T-helper 1 cell treated with Interleukin-12 subunit alpha and Interleukin-12 subunit beta and Interleukin-4 antibody, amounts not matched to agents 30 ng/mL and 1 ng/mL, for 36 hours (primary cell): ENCODE results near the gene MYO1D. TPM values are rescaled to one million over a fixed set of nuclear protein-coding genes. Genes with fewer than 3 reads are reported as not detected.

Source experiments
- intact Hi-C: fragments of 100-400 bp; cut with micrococcal nuclease; formaldehyde crosslinking; loops from one replicate; pipeline ENCODE4 v1.15.1; 2024
- total RNA-seq: library from RNA; stranded (reverse); gene quantifications from 2 replicates; pipeline ENCODE4 v1.2.3, GENCODE V29; 2022

MYO1D gene
- total RNA-seq, 1 donor from 2014 or later = 5.5 TPM

DNA sequence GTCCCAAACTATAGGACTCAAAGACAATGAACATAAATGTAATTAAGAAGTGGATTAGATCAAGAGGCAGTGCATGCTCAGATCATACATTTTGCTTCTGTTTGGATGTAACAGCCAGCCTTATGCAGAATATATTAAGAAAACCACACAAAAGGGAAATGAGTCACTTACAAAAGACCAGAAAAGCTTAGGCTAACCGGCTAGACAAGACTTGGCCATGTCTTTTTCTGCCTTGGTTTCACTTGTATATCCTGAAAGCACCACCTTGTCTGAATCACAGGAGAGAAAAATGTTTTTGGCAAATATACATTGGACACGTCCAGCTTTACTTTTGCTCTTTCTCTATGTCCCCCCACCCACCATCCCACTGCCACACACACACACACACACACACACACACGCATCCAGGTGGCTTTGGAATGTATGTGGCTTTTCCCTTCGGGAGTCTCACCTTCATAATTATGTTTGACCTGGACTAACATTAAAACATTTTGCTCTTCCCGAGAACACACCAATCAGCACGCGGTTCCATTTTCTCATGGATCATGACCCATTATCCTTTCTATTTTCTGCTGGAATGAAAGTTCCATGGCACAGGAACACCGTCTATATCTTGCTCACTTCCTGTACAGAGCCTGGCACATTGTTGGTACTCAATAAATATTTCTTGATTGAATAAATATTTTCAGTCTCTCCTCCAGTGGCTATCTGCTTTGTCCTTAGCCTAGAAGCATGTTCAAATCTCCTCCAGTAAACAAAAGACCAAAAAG lies 325.6 kb downstream of the MYO1D start:
- intact Hi-C loops = loop anchor here (1.0 to 2.0 kb wide), 2 partner anchors 28 to 65 kb away; partner anchors contain the start of gene CDK5R1

GRCh38 chr17:32549559-32549958 lies 327.4 kb downstream of the MYO1D start:
- intact Hi-C loops = no loop called here

- intact Hi-C loops = no loop called here
These were observed 330.9 kb downstream of the MYO1D start for GRCh38 chr17:32546031-32546444.

- intact Hi-C loops = no loop called here
These were observed 334.7 kb downstream of the MYO1D start for GRCh38 chr17:32542186-32542585.

DNA sequence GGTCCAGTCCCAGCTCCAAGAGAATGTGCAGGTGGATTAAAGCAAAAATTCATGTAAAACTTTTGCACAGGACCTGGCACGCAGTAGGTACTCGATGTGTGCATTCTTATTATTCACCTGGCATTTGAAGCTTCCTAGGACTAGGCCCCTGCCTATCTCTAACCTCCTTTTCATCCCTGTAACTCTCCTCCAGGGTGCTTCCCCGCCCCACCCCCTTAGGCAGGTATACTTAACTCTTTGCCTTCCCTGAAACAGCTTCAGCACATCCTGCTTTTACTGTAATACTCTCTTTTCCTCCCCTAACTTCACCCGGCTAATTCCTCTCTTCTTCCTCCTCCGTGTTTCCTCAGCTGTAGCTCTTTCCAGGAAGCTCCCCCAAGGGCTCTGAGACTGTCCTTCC lies 335.3 kb downstream of the MYO1D start:
- intact Hi-C loops = no loop called here

DNA sequence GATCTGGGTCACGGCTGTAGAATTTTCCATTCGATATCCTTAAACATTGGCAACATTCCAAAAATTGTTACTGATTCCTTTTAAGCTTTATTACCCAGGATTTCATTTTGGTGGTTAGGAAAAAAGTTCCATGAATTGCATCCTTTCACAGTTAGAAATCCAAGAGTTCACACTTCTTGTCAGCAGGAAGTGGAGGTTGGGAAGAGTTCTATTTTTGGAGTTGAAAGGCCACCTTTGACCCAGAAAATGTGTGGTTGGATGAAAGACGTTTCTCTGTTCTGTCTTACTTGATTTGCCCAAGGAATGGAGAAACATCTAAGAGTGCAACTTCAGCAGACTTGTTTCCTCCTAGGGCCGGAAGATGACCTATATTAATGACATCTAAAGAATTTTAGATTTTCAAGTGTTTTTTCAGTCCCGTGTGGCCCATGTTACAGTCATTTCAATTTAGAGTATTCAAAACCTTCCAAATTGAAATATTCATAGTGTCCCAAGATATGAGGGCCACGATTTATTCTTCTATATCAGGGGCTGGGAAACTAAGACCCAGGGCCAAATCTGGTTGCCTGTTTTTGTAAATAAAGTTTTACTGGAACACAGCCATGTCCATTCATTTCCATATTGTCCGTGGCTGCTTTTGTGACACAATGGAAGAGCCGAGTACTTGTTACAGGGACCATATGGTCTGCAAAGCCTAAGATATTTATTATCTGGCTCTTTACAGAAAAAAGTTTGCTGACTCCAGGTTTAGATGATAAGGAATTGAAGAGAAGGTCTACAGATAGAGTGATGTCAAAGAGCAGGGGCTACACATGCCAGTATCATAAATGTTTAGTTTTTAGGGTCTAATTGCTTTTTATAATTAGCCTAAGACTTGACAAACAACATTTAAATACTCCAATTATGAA lies 339.9 kb downstream of the MYO1D start:
- intact Hi-C loops = no loop called here

DNA sequence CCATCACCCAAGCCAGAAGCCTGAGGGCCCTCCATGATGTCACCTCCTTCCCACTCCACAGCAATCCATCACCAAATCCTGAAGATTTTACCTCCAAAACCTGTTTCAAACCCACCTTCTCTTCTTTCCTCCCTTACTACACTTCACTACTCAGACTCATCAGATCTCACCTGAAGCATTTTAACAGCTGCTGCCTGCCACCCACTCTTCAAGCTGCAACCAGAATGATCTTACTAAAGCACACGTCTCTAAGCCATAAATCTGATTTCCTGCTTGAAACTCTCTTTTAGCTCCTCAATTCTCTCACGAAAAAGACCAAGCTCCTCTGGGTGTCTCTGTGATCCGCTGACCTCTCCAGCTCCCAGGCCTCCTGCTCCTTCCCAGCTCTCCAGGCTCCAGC lies 343.6 kb downstream of the MYO1D start:
- intact Hi-C loops = no loop called here

DNA sequence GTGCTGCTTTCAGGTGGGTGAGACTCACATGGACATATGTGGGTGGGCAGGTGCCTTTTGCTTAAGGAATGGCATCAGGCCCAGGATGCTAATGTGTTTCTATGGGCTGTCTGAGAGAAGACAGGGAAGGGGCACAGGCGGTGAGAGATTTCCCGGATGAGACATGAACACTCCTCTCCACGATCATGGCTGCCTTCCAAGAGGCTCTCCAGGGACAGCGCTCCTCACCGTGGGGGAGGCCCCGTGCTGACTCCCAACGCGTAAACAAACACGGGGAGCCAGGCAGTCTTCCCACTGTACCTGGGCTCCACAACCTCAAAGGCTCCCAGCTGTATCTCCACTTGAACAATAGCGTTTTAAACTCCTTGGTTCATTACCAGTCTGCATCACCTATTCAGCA lies 347.3 kb downstream of the MYO1D start:
- intact Hi-C loops = no loop called here

DNA sequence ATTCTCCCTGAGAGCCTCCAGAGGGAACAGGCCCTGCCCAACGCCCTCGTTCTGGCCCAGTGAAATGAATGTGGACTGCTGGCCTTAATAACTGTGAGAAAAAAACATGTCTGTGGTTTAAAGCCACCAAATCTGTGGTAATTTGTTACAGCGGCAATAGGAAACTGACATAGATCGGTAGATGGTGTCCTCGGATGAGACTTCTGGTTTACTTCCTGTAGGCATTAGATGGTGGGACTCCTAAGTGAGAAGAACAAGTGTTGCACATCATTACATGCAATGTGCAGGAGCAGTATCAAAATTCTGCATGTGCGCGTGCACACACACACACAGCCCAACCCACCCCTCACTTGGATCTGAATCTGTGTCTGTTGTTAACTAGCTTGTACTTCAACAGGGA lies 348.1 kb downstream of the MYO1D start:
- intact Hi-C loops = no loop called here

- intact Hi-C loops = no loop called here
These were observed 349.8 kb downstream of the MYO1D start for GRCh38 chr17:32527146-32527545.

DNA sequence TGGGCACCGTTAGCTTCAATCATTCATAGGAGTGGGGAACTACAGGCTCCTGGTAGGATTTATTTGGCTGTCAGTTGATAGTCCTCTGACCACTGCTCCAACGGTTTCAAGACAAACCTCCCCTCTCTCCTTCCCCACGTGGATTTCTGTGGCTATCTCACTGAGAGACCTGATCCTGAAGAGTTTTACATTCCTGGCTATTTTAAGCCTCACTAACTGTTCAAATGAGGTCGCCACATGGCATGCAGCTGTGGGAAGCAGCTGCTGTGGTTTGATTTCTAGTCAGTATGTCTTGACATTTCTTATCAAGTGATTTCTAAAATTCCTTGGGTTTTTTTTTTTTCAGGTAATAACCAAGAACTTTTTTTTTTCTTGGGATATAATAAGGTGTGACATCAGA lies 351.8 kb downstream of the MYO1D start:
- intact Hi-C loops = no loop called here

- intact Hi-C loops = loop anchor here (1.0 to 5.0 kb wide), 2 partner anchors 21 to 77 kb away; no protein-coding TSS in a partner anchor
These were observed 352.4 kb downstream of the MYO1D start for GRCh38 chr17:32524553-32524880.

- intact Hi-C loops = loop anchor here (1.0 to 5.0 kb wide), 5 partner anchors 21 to 77 kb away; partner anchors contain the start of gene CDK5R1
These were observed 352.9 kb downstream of the MYO1D start for GRCh38 chr17:32523827-32524552.

DNA sequence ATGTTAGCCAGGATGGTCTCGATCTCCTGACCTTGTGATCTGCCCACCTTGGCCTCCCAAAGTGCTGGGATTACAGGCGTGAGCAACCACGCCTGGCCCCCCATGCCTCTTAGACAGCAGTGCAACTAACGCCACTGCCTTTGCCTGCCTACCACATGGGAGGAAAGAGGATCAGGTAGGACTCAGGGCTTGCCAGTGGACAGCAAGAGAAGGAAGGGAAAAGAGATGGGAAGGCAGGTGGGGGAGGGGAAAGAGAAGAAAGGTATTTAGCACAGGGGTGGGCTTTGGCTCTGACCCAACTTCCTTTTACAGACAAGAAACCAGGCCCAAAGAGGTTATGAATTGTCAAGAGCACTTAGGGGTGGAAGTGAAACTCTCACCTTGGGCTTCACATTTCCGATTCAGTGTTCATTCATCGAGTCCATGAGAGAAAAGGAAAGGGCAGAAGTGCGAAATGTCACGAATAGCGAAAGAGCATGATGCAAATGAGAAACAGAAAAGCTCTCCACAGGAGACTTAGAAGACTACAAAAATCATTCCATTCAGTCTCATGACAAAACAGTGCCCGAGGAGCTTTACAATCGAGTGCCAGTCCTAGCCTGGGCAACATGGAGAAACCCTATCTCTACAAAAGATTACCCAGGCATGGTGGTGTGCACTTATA lies 353.8 kb downstream of the MYO1D start:
- intact Hi-C loops = loop anchor here (1.0 to 5.0 kb wide), 4 partner anchors 28 to 76 kb away; partner anchors contain the start of gene CDK5R1

GRCh38 chr17:32520737-32521404 lies 356.1 kb downstream of the MYO1D start:
- intact Hi-C loops = loop anchor here (1.0 to 5.0 kb wide), 3 partner anchors 18 to 74 kb away; no protein-coding TSS in a partner anchor

- intact Hi-C loops = loop anchor here (1.0 to 5.0 kb wide), 3 partner anchors 17 to 73 kb away; no protein-coding TSS in a partner anchor
These were observed 356.7 kb downstream of the MYO1D start for GRCh38 chr17:32520104-32520701.

GRCh38 chr17:32519228-32520103 lies 357.5 kb downstream of the MYO1D start:
- intact Hi-C loops = loop anchor here (1.0 to 5.0 kb wide), 3 partner anchors 16 to 72 kb away; no protein-coding TSS in a partner anchor

GRCh38 chr17:32518646-32519227 lies 358.2 kb downstream of the MYO1D start:
- intact Hi-C loops = no loop called here
